Muscle layer of duodenum (tissue), 2 donors: Measurements from ENCODE around the gene ADAMTSL2.

Experiments used
- H3K27ac ChIP-seq: one replicate; pipeline ENCODE4 v1.7.0; 2013; ENCODE audit warnings: mild to moderate bottlenecking, low read length
- H3K27me3 ChIP-seq: one replicate; pipeline ENCODE4 v1.7.0; 2013; ENCODE audit warnings: low read depth, mild to moderate bottlenecking, control low read depth, low read length
- H3K36me3 ChIP-seq, 2 donors: one replicate each; pipeline ENCODE4 v1.7.0; 2013; ENCODE audit warnings: low read length in 2 of 2, control low read depth in 1 of 2, mild to moderate bottlenecking in 1 of 2; ENCODE audit not compliant: insufficient read depth in 2 of 2, control insufficient read depth in 1 of 2
- H3K4me1 ChIP-seq, 2 donors: one replicate each; pipeline ENCODE4 v1.7.0; 2013; ENCODE audit warnings: low read length in 2 of 2, mild to moderate bottlenecking in 2 of 2, control low read depth in 1 of 2, moderate library complexity in 1 of 2; ENCODE audit not compliant: insufficient read depth in 2 of 2, control insufficient read depth in 1 of 2
- H3K4me3 ChIP-seq, 2 donors: one replicate each; pipeline ENCODE4 v1.7.0; 2013; ENCODE audit warnings: low read length in 2 of 2, low read depth in 1 of 2, mild to moderate bottlenecking in 1 of 2
- H3K9me3 ChIP-seq, 2 donors: one replicate each; pipeline ENCODE4 v1.7.0; 2013; ENCODE audit warnings: low read length in 2 of 2, control low read depth in 1 of 2, mild to moderate bottlenecking in 1 of 2; ENCODE audit not compliant: control insufficient read depth in 1 of 2
- donor health status: healthy.

ADAMTSL2 gene

DNA sequence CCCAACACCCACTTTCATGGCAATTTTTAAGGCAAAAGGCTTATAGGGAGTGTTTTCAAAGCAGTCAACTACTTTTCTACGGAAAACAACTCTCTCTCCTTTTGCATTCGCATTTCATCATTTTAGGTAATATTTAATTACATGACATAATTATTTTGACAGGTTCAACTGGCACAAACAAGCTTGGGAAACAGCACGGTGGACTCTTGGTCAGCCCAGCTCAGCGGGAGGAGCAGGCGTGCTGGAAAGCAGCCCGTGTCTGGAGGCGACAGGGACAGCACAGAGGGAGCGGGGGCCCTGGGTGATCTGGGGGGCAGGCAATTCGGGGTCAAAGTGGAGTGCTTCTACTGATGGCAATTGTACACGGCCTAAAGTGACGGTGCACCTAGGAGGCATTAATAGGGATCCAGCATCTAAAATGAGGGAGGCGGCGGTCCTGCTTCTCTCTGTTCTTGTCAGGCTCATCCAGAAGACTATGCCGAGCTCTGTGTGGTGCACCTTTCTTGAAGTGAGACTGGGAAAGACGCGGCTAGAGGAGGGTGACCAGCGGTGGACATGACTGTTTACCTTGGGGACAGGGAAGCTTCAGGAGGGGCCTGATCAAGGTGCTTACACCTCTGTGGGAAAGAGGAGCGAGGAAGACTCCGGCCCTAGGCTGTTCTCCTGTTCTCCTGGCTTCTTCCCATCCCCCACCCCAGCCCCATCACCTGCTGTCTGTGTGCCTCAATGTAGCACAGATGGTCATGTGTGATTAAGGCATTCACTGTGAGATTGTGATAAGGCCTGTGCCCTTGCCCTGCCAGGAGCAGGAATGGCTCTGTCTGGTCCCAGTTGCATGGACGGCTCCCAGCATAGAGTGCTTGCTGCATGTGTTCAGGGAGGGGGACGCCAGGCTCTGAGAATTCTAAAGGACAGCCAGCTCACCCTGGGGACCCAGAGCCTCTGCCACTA is 13.1 kb upstream of the ADAMTSL2 start:
- Histone ChIP-seq H3K27me3 (no peaks in the 10 kb centered on the region), H3K4me1 (peaks cover 0 to 5% of the 10 kb centered on the region in 2 donors), H3K4me3 (no peak overlapping the region), H3K27ac (no peak overlapping the region), H3K36me3 (no peaks in the 10 kb centered on the region), H3K9me3 (no peaks in the 10 kb centered on the region)

DNA sequence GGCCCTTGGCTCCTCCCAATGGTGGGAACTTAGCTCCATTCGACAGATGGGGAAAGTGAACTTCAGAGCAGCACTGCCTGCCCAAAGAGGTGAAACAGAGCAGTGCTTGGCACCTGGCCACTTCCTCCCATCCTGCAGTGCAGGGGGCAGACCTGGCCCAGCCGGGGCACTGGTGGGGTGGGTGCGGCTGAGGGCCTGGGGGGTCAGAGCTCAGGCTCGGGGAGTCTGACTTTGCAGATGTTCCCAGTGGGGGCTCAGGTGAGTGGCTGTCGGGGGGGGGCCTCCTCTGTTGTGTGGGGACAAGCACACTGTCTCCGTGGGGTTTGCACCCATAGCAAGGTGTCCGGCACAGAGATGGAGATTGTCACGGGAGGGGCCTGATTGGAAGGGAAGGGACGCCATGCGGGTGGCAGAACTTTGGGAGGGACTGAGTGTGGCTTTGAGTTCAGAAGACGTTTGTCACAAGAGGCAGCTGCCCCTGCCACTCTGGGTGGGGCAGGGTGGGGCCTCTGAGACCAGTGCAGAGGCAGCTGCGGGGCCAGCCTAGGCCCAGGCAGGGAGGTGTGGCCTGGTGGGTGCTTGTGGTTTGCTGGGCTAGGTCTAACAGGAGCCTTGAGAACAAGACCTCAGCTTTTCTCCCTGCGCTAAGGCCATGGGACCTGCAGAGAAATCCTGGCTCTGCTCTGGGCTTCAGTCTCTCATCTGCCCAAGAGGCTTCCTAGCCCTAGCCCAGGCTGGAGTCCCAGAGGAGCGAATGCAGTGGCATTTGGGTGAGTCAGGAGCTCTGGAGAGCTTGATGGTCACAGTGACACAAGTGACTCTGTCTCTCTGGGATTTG is 12.2 kb upstream of the ADAMTSL2 start:
- no peak overlapping the region for H3K27ac ChIP-seq
- H3K9me3 ChIP-seq: no peaks in the 10 kb centered on the region
- no peaks in the 10 kb centered on the region for H3K27me3 ChIP-seq
- H3K4me1 ChIP-seq: peaks cover 0 to 14% of the 10 kb centered on the region in 2 donors
- H3K4me3 ChIP-seq: no peak overlapping the region
- H3K36me3 ChIP-seq: no peaks in the 10 kb centered on the region

DNA sequence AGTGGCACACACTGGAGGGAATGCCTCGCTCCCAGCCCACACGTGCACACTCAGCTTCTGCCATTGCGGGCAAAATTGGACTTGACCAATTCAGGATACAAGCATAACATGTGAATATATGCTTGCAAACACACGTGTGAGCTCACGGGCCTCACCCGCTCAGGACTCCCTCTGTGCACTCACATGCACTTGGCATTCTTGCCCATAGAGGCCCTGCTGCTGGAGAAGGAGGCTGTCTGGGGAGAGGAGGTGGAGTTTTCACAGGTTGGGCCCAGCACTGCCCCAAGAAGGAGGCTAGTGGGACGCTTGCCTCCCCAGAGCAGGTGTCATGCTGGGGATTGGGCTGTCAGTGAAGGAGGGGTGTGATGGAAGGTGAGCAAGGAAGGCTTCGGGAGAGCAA is 11.4 kb upstream of the ADAMTSL2 start:
- peaks cover 0 to 22% of the 10 kb centered on the region in 2 donors for H3K4me1 ChIP-seq
- H3K27me3 ChIP-seq: no peaks in the 10 kb centered on the region
- H3K27ac ChIP-seq: no peak overlapping the region
- no peaks in the 10 kb centered on the region for H3K9me3 ChIP-seq
- no peak overlapping the region for H3K4me3 ChIP-seq
- H3K36me3 ChIP-seq: no peaks in the 10 kb centered on the region

DNA sequence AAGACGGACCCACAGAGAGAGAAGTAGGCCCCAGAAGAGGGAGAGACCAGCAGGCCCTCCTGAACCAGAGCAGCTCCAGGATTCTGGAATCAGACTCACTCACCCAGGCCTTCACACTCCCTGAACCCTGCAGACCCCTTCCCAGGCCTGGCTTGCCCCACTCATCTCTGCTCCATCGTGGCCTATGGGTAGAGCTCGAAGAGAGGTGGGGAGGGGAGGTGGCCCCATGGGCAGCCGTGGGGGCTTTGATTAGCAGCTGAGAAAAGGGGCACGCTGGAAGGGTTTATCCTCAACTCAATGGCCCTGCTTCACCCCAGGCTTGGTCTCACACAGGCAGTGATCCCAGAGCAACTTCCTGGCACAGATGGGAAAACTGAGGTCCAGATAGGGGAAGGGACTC is 10.4 kb upstream of the ADAMTSL2 start:
- no peaks in the 10 kb centered on the region for H3K9me3 ChIP-seq

DNA sequence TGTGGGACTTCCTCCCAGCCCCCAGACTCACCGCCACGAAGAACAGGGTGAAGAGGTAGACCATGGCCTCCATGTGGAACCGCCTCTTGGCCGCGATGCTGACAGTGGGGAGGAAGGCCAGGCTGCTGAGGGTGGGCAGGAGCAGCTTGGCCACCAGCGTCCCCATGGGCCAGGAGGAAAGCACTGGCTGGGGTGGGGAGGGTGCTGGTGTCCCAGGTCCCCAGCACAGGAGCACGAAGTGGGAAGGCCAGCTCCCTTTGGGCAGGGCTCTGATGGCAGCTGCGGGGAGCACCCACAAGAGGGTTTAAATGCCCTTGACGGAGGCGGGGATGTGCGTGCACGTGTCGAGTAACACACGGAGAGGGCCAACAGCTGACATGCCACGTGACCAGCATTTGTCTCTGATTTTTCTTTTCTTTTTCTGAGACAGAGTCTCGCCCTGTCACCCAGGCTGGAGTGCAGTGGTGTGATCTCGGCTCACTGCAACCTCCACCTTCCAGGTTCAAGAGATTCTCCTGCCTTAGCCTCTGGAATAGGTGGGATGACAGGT is 9.8 kb upstream of the ADAMTSL2 start, which contains the start of gene MYMK:
MYMK (minus strand) TSS at position 281 of the 550 bp plus-strand sequence; CDS start at position 166, 115 bp downstream.
- Histone ChIP-seq H3K27ac (no peak within 1 kb of the TSS), H3K4me1 (peaks cover 0 to 30% of the 10 kb centered on the region in 2 donors), H3K4me3 (no peak within 1 kb of the TSS), H3K36me3 (no peaks in the 10 kb centered on the region), H3K9me3 (no peaks in the 10 kb centered on the region), H3K27me3 (peaks cover 5% of the 10 kb centered on the region)

More for the DNA sequence above, 10.4 kb upstream of the ADAMTSL2 start:
- Histone ChIP-seq H3K27ac (no peak overlapping the region), H3K4me1 (peaks cover 0 to 30% of the 10 kb centered on the region in 2 donors), H3K27me3 (peaks cover 5% of the 10 kb centered on the region), H3K36me3 (no peaks in the 10 kb centered on the region), H3K4me3 (no peak overlapping the region)

DNA sequence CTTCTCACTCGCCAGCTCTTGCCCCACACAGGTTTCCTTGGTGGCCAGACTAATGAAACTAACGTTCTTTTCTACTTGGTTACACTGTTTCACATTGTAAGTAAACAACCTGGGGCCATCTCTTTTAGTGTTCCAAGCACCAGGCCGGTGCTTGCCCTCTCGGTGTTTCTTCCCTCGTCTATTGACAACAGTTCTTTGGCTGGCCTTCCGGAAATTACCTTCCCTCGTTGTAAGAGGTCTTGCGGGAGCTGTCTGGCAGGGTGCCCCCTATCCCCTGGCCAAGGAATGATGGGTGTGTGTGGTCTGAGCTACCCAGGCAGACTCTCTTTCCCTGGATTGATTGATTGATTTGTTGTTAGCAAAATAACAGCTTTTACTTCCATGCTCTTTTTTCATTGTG is 8.8 kb upstream of the ADAMTSL2 start:
- Histone ChIP-seq H3K9me3 (no peaks in the 10 kb centered on the region), H3K27ac (no peak overlapping the region), H3K4me1 (peaks cover 0 to 30% of the 10 kb centered on the region in 2 donors), H3K27me3 (peaks cover 5% of the 10 kb centered on the region), H3K4me3 (no peak overlapping the region), H3K36me3 (no peaks in the 10 kb centered on the region)

DNA sequence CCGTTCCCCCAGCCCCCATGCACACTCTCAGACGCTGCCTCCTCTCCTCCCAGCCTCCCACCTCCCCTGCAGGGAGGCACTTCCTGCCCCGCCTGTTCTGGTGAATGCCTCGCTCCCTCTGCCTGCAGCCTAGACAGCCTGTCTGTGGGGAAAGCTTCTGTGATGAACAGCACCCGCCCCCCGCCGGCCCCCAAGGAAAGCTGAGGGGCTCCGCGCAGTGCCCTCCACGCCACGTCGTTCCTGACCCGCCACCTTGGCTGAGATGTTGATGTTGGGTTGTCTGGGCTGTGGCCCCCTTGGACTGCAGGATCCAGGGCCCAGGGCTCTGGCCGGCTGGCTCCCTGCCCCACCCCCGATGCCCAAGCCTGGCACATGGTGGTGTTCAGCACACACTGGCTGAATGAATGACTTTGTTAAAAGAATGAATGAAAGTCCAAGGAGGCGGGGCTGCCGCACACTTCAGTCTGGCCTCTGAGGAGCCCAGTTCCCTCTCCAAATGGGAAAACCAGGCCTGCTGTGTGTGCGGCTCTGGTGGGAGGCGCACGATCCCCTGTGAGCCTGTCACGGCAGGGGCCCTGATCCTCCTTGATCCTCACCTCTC is 7.7 kb upstream of the ADAMTSL2 start:
- H3K27ac ChIP-seq: no peak overlapping the region
- H3K27me3 ChIP-seq: peaks cover 5% of the 10 kb centered on the region
- H3K4me1 ChIP-seq: peaks cover 0 to 30% of the 10 kb centered on the region in 2 donors
- no peaks in the 10 kb centered on the region for H3K36me3 ChIP-seq
- no peaks in the 10 kb centered on the region for H3K9me3 ChIP-seq
- no peak overlapping the region for H3K4me3 ChIP-seq

DNA sequence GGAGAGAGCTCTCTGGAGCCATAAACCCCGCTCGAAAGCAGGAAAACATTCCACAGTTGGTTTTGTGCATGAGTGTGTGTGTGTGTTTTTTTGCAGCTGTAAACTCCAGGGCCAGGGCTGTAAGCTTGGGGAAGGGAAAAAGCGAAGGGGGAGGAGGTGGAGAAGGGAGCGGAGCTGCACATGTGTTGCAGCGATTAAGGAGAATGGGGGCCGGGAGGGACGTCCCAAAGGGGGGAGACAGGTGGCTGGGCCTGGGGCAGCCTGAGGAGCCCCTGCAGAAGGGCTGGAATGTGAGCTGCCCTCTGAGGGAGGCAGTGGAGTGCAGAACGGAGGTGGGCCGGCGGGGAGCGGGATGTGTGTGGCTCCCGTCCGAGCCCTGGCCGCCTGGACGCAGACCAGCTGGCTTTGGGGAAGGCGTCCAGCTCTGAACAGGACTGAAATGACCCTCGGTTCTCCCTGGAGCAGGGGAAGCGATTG is 7.0 kb upstream of the ADAMTSL2 start:
- no peak overlapping the region for H3K27ac ChIP-seq
- H3K9me3 ChIP-seq: no peaks in the 10 kb centered on the region
- H3K27me3 ChIP-seq: peaks cover 5% of the 10 kb centered on the region
- H3K4me3 ChIP-seq: no peak overlapping the region
- peaks cover 0 to 30% of the 10 kb centered on the region in 2 donors for H3K4me1 ChIP-seq
- H3K36me3 ChIP-seq: no peaks in the 10 kb centered on the region

DNA sequence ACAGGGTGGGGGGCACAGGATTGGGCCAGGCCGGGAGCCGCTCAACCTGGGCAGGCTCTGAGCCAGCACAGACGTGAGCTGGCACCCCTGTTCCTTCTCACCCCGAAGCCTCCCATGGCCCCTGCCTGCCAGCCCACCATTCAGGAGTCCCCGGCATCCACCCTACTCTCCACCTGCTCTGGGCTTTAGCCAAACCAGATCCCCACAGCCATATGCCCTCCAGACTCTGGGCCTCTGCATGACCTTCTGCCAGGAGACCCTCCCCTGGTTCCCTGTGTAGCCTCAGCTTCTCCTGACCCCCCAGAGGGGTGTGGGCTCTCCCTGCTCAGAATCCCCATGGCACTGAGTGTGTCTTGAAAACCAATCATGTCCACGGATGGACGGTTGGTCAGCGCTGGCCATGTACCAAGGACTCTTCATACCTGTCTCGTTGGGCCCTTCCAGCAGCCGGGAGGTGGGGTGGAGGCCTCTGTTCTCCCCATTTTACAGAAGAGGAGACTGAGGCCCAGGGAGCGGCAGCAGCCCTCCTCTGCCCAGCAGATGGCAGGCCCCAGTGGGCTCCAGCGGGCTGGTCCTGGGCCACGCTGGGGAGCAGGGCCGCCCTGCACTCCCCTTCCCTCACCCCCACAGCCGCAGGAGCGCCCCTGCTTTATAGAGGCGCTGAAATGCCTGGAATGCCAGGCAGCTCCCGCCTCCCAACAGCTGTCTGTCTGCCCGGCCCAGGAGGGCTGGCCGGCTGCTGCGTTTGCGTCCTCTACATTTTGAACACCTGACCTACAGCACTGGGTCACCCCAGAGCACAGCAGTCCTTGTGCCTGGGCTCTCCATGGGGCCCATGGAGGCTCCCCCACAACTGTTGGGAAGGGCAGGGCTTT is 6.3 kb upstream of the ADAMTSL2 start:
- Histone ChIP-seq H3K4me3 (no peak overlapping the region), H3K27ac (no peak overlapping the region), H3K27me3 (peaks cover 5% of the 10 kb centered on the region), H3K9me3 (no peaks in the 10 kb centered on the region), H3K36me3 (no peaks in the 10 kb centered on the region), H3K4me1 (peaks cover 0 to 31% of the 10 kb centered on the region in 2 donors)

DNA sequence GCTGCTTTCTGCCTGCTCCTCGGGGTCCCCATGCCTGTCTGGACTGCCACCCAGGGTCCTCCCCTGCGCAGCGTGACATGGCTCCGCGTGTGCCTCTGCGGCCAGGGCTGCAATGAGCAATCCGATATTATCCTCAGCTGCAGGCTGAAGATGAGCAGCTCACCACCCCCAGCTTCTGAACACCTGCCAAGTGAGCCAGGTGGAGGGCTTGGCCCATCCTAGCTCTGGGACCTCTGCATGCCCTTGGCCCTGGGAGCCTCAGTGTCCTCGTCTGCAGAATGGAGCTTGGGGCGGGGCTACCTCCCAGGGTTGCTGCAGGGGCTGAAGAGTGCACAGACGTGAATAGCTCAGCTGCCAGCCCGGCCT is 5.6 kb upstream of the ADAMTSL2 start:
- Histone ChIP-seq H3K4me3 (no peak overlapping the region), H3K4me1 (peaks cover 3 to 37% of the 10 kb centered on the region in 2 donors), H3K27me3 (peaks cover 5% of the 10 kb centered on the region), H3K9me3 (no peaks in the 10 kb centered on the region), H3K36me3 (no peaks in the 10 kb centered on the region), H3K27ac (no peak overlapping the region)
